PC-3 (cell line): Measurements from ENCODE around the gene DHRS11.

Experiments used
- CTCF ChIP-seq: fragments of 300-600 bp; sonication (generic); conservative IDR thresholded peaks from 2 replicates; pipeline ENCODE4 v1.5.1; 2017; ENCODE audit warnings: antibody characterized with exemption, low read depth, mild to moderate bottlenecking, low read length
- EZH2 ChIP-seq: fragments of 300-600 bp; sonication (generic); IDR thresholded peaks from one replicate; pipeline ENCODE4 v1.6.1; 2017; ENCODE audit warnings: antibody characterized with exemption, mild to moderate bottlenecking, low read length; ENCODE audit not compliant: unreplicated experiment

GRCh38 chr17:36597866-36598777 is 6.4 kb downstream of the DHRS11 start:
- no peak for TF ChIP-seq CTCF
- TF ChIP-seq EZH2, result no peak
